A549 (cell line): ENCODE data around the gene SLC38A11. TPM values are rescaled to one million over a fixed set of nuclear protein-coding genes. Genes with fewer than 3 reads are reported as not detected.

Experiments used
- ATAC-seq, 2 experiments: fragments of 200-7000 bp in 1 of 2; fragments of >200 bp in 1 of 2; cut with Nextera tagmentation in 1 of 2; cut with Tn5 transposase in 1 of 2; 3 replicates each; pipeline versions ENCODE4 v1.8.0 to v1.9.1; 2018 to 2020; ENCODE audit warnings: mild to moderate bottlenecking in 1 of 2, moderate library complexity in 1 of 2
- CTCF ChIA-PET: fragments of 300-600 bp; sonication (Branson Sonifier 250); formaldehyde crosslinking; extraction: SDS; loops from one replicate; lab custom pipeline; 2021; ENCODE audit warnings: antibody characterized with exemption, inconsistent platforms; lab: Yijun Ruan, JAX
- POLR2A ChIA-PET: fragments of 350-600 bp; formaldehyde crosslinking; extraction: SDS; loops from one replicate; lab custom pipeline; 2021; ENCODE audit warnings: antibody characterized with exemption, inconsistent platforms; lab: Yijun Ruan, JAX
- DNase-seq, 2 experiments: peaks; one replicate each; pipeline versions ENCODE4 v3.0.0 to v3.0.0-alpha.2; 2011 to 2016; ENCODE audit warnings: low read depth in 1 of 2, low spot score in 1 of 2
- FAIRE-seq: peaks from 2 replicates; lab custom pipeline; 2011; peaks lifted over from hg19 to GRCh38; lab: Jason Lieb, UNC
- H3K27ac ChIP-seq, 2 experiments: fragments of >200 bp; sonication (Bioruptor Twin); formaldehyde crosslinking; 3 replicates each; pipeline ENCODE4 v1.5.1; 2016 to 2017
- H3K4me1 ChIP-seq: fragments of >200 bp; sonication (Bioruptor Twin); formaldehyde crosslinking; 3 replicates; pipeline ENCODE4 v1.6.1; 2016
- H3K4me2 ChIP-seq: fragments of >200 bp; sonication (Bioruptor Twin); formaldehyde crosslinking; 3 replicates; pipeline ENCODE4 v1.6.1; 2016
- H3K4me3 ChIP-seq: fragments of >200 bp; sonication (Bioruptor Twin); formaldehyde crosslinking; 3 replicates; pipeline ENCODE4 v1.5.1; 2016
- H3K9me3 ChIP-seq: fragments of >200 bp; sonication (Bioruptor Twin); formaldehyde crosslinking; 3 replicates; pipeline ENCODE4 v1.6.1; 2016
- BCL3 ChIP-seq: fragments of >200 bp; sonication (Bioruptor Twin); formaldehyde crosslinking; IDR thresholded peaks from 3 replicates; pipeline ENCODE4 v1.6.1; 2016
- CEBPB ChIP-seq, 2 experiments: fragments of >200 bp in 1 of 2; sonication (Bioruptor Twin) in 1 of 2; formaldehyde crosslinking in 1 of 2; IDR thresholded peaks; 2 replicates each; pipeline ENCODE4 v1.6.1; 2012 to 2016
- CHD2 ChIP-seq: fragments of 150-350 bp; IDR thresholded peaks from 2 replicates; pipeline ENCODE4 v1.6.1; 2014; ENCODE audit warnings: low read length; ENCODE audit not compliant: partially characterized antibody
- CHD4 ChIP-seq: fragments of 200-600 bp; sonication (generic); IDR thresholded peaks from 2 replicates; pipeline ENCODE4 v1.6.1; 2016; ENCODE audit warnings: antibody characterized with exemption, mild to moderate bottlenecking, borderline replicate concordance
- ESRRA ChIP-seq: fragments of 150-350 bp; IDR thresholded peaks from 2 replicates; pipeline ENCODE4 v1.6.1; 2014; ENCODE audit warnings: mild to moderate bottlenecking, low read length, borderline replicate concordance
- FOSB ChIP-seq: fragments of 250-450 bp; sonication (Bioruptor Pico); IDR thresholded peaks from 2 replicates; pipeline ENCODE4 v1.5.0; 2020; ENCODE audit warnings: mild to moderate bottlenecking, moderate library complexity
- FOSL2 ChIP-seq, 2 experiments: fragments of 450-650 bp in 1 of 2; fragments of >200 bp in 1 of 2; sonication (Bioruptor Twin) in 1 of 2; formaldehyde crosslinking; IDR thresholded peaks; 2 replicates each; pipeline versions ENCODE4 v1.5.0 to v1.6.1; 2016 to 2020; ENCODE audit warnings: mild to moderate bottlenecking in 1 of 2, moderate library complexity in 1 of 2
- FOXS1 ChIP-seq: fragments of 250-450 bp; sonication (Bioruptor Pico); IDR thresholded peaks from 2 replicates; pipeline ENCODE4 v1.5.0; 2020; ENCODE audit warnings: mild to moderate bottlenecking, moderate library complexity
- GATA3 ChIP-seq: IDR thresholded peaks from 2 replicates; pipeline ENCODE4 v1.6.1; 2012; ENCODE audit warnings: borderline replicate concordance
- HDAC2 ChIP-seq: fragments of 200-600 bp; sonication (generic); IDR thresholded peaks from 2 replicates; pipeline ENCODE4 v1.6.1; 2016
- HEYL ChIP-seq: fragments of 250-450 bp; sonication (Bioruptor Pico); IDR thresholded peaks from 2 replicates; pipeline ENCODE4 v1.8.0; 2021; ENCODE audit warnings: mild to moderate bottlenecking, moderate library complexity
- HOXB13 ChIP-seq: fragments of 250-450 bp; sonication (Bioruptor Pico); IDR thresholded peaks from 2 replicates; pipeline ENCODE4 v1.5.0; 2020; ENCODE audit warnings: low read depth, mild to moderate bottlenecking, moderate library complexity
- HOXB5 ChIP-seq: fragments of 250-450 bp; sonication (Bioruptor Pico); IDR thresholded peaks from 2 replicates; pipeline ENCODE4 v1.5.0; 2020; ENCODE audit warnings: mild to moderate bottlenecking, moderate library complexity
- JUNB ChIP-seq: fragments of >200 bp; sonication (Bioruptor Twin); formaldehyde crosslinking; IDR thresholded peaks from 2 replicates; pipeline ENCODE4 v1.6.1; 2016
- MAFK ChIP-seq: fragments of 450-650 bp; IDR thresholded peaks from 2 replicates; pipeline ENCODE4 v1.6.1; 2014; ENCODE audit not compliant: partially characterized antibody
- MAX ChIP-seq: IDR thresholded peaks from 2 replicates; pipeline ENCODE4 v1.6.1; 2012
- MAZ ChIP-seq: fragments of 150-350 bp; IDR thresholded peaks from 2 replicates; pipeline ENCODE4 v1.6.1; 2014; ENCODE audit warnings: antibody characterized with exemption, low read depth, low read length, borderline replicate concordance
- NFE2L2 ChIP-seq: fragments of 150-350 bp; conservative IDR thresholded peaks from 2 replicates; pipeline ENCODE4 v1.6.1; 2014; ENCODE audit warnings: low read length
- PHF8 ChIP-seq: fragments of 200-600 bp; sonication (generic); IDR thresholded peaks from 2 replicates; pipeline ENCODE4 v1.6.1; 2016; ENCODE audit warnings: low read depth, mild to moderate bottlenecking, antibody characterized with exemption, moderate library complexity, borderline replicate concordance
- POLR2A ChIP-seq: IDR thresholded peaks from 2 replicates; pipeline ENCODE4 v1.6.1; 2012; ENCODE audit warnings: mild to moderate bottlenecking, low read length
- POLR2AphosphoS2 ChIP-seq: conservative IDR thresholded peaks from 2 replicates; pipeline ENCODE4 v1.6.1; 2012; ENCODE audit warnings: low read length, improper control_type of control experiment, inconsistent platforms
- RCOR1 ChIP-seq: fragments of 150-350 bp; IDR thresholded peaks from 2 replicates; pipeline ENCODE4 v1.6.1; 2014; ENCODE audit warnings: antibody characterized with exemption, low read length, low read depth
- REST ChIP-seq: fragments of 200-600 bp; sonication (generic); IDR thresholded peaks from 2 replicates; pipeline ENCODE4 v1.6.1; 2016; ENCODE audit warnings: antibody characterized with exemption, mild to moderate bottlenecking, moderate library complexity
- RFX5 ChIP-seq: fragments of 450-650 bp; IDR thresholded peaks from 2 replicates; pipeline ENCODE4 v1.7.1; 2014; ENCODE audit warnings: antibody characterized with exemption, mild to moderate bottlenecking, moderate library complexity
- SMC3 ChIP-seq: fragments of >200 bp; sonication (Bioruptor Twin); formaldehyde crosslinking; IDR thresholded peaks from 3 replicates; pipeline ENCODE4 v1.6.1; 2018; ENCODE audit warnings: inconsistent platforms
- TP53 ChIP-seq: fragments of 250-450 bp; sonication (Bioruptor Pico); IDR thresholded peaks from 2 replicates; pipeline ENCODE4 v1.5.0; 2021; ENCODE audit warnings: mild to moderate bottlenecking, moderate library complexity
- ZSCAN20 ChIP-seq: fragments of 250-450 bp; sonication (Bioruptor Pico); IDR thresholded peaks from 2 replicates; pipeline ENCODE4 v1.8.0; 2022; ENCODE audit warnings: mild to moderate bottlenecking, moderate library complexity
- WGBS: methylation state at CpG from one replicate; pipeline ENCODE4 v1.1.6; 2017; ENCODE audit errors: missing lambda C conversion rate; 5-methylcytosine and 5-hydroxymethylcytosine counted together
- polyA plus RNA-seq, 4 experiments: library from polyadenylated mRNA; depleted of rRNA in 3 of 4; stranded (reverse); fragments of >200 nt; fragmentation: RNase III in 1 of 4; extraction: RNeasy Plus Mini Kit Qiagen cat#74134 plus additional on column Dnase treatment in 1 of 4; gene quantifications; 2 replicates in 3 of 4; 3 replicates in 1 of 4; pipeline ENCODE4 v1.2.3, GENCODE V29; 2011 to 2017
- TF ChIP-seq, protein P1 (sequence below): IDR thresholded peaks from 2 replicates; pipeline ENCODE4 v1.6.1; 2012; ENCODE audit warnings: low read depth, borderline replicate concordance

The SLC38A11 gene
- polyA plus RNA-seq, 2 of the 4 experiments (the other 2 are of a cell fraction), result 0.05 to 0.22 TPM

DNA sequence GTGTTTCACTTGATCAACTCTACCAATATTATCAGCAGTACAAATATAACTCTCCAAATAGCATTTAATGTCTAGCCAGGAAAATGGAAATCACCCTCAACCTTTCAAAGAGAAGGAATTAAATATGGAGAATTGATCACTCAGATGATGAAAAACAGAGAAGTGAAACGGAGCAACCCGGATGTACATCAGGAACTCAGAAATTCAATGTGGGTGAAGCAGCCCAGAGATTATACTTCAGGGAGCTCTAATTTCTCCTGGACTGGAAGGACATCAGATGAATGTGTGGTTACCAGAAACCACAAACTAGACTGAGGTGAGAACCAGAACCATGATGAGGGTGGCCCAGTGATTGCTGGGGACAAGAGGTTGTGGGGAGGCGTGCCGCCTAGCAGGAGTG lies 78.2 kb downstream of the SLC38A11 start (continued):
- no peak for TF ChIP-seq CEBPB (IDR thresholded peaks at IDR 0.05)
- TF ChIP-seq JUNB, result no peak
- no peak for TF ChIP-seq MAFK
- TF ChIP-seq ZSCAN20 (CRISPR knock-in tag), result no peak
- TF ChIP-seq POLR2A, result no peak
- TF ChIP-seq NFE2L2, result no peak
- no peak for TF ChIP-seq HOXB13 (CRISPR knock-in tag)
- no peak for TF ChIP-seq MAX

GRCh38 chr2:164875334-164876205 lies 79.8 kb downstream of the SLC38A11 start:
- H3K9me3 ChIP-seq, result no peaks in the 10 kb centered on the region
- WGBS, result 86% methylated on average over 10 of the region's 10 CpGs
- DNase-seq (no peak), FAIRE-seq (no peak), ATAC-seq (no peak)
- H3K4me2 ChIP-seq, result no peak overlapping the region
- no peak for TF ChIP-seq HOXB5 (CRISPR knock-in tag)
- no peak for TF ChIP-seq HDAC2
- TF ChIP-seq GATA3, result no peak
- TF ChIP-seq FOSL2 (IDR thresholded peaks at IDR 0.05), result no peak
- no peak for TF ChIP-seq FOSL2 (CRISPR knock-in tag; IDR thresholded peaks at IDR 0.05)
- TF ChIP-seq PHF8, result no peak
- TF ChIP-seq CHD4, result no peak
- no peak for TF ChIP-seq MAFK
- TF ChIP-seq SMC3, result no peak
- no peak for TF ChIP-seq POLR2AphosphoS2
- no peak for TF ChIP-seq ESRRA
- no peak for TF ChIP-seq RCOR1
- TF ChIP-seq, protein P1, sequence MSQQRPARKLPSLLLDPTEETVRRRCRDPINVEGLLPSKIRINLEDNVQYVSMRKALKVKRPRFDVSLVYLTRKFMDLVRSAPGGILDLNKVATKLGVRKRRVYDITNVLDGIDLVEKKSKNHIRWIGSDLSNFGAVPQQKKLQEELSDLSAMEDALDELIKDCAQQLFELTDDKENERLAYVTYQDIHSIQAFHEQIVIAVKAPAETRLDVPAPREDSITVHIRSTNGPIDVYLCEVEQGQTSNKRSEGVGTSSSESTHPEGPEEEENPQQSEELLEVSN, result no peak
- TF ChIP-seq TP53 (CRISPR knock-in tag), result no peak
- TF ChIP-seq CHD2, result no peak
- no peak for TF ChIP-seq FOSB (CRISPR knock-in tag)
- CTCF ChIA-PET, result interaction anchor here (0.6 to 0.9 kb wide), 2 partner anchors 138 to 324 kb away, joined by 3 to 4 read pairs; no protein-coding TSS in a partner anchor
- POLR2A ChIA-PET, result no interaction called here
- H3K4me1 ChIP-seq, result no peaks in the 10 kb centered on the region
- H3K4me3 ChIP-seq, result no peak overlapping the region
- H3K27ac ChIP-seq, result no peak overlapping the region

- FAIRE-seq (no peak), DNase-seq (no peak), ATAC-seq (no peak)
- H3K4me2 ChIP-seq, result no peak overlapping the region
- ChIA-PET CTCF (interaction anchor here (1.8 kb wide), 1 partner anchor 32 kb away, joined by 5 read pairs; the partner anchor contains the start of gene COBLL1), POLR2A (no interaction called here)
- no peak overlapping the region for H3K4me3 ChIP-seq
- H3K27ac ChIP-seq, result no peak overlapping the region
- H3K4me1 ChIP-seq, result no peaks in the 10 kb centered on the region
- 58% methylated on average over 9 of the region's 9 CpGs for WGBS
- no peaks in the 10 kb centered on the region for H3K9me3 ChIP-seq
- TF ChIP-seq RFX5 (no peak), HOXB13 (CRISPR knock-in tag) (no peak), HEYL (CRISPR knock-in tag) (no peak), MAZ (no peak), JUNB (no peak), REST (no peak), FOXS1 (CRISPR knock-in tag) (no peak), CHD2 (no peak), POLR2AphosphoS2 (no peak), ZSCAN20 (CRISPR knock-in tag) (no peak), BCL3 (no peak)
Observed at GRCh38 chr2:164873210-164873908, 82.0 kb downstream of the SLC38A11 start.
